ENCODE measurements around the gene HOXD10. TPM values are rescaled to one million over a fixed set of nuclear protein-coding genes. Genes with fewer than 3 reads are reported as not detected.

HOXD10 gene
- total and polyA plus RNA-seq, 2 of the 13 experiments (the other 11 are each of a cell fraction or from before 2014, with no cell fraction given) = not detected

DNA sequence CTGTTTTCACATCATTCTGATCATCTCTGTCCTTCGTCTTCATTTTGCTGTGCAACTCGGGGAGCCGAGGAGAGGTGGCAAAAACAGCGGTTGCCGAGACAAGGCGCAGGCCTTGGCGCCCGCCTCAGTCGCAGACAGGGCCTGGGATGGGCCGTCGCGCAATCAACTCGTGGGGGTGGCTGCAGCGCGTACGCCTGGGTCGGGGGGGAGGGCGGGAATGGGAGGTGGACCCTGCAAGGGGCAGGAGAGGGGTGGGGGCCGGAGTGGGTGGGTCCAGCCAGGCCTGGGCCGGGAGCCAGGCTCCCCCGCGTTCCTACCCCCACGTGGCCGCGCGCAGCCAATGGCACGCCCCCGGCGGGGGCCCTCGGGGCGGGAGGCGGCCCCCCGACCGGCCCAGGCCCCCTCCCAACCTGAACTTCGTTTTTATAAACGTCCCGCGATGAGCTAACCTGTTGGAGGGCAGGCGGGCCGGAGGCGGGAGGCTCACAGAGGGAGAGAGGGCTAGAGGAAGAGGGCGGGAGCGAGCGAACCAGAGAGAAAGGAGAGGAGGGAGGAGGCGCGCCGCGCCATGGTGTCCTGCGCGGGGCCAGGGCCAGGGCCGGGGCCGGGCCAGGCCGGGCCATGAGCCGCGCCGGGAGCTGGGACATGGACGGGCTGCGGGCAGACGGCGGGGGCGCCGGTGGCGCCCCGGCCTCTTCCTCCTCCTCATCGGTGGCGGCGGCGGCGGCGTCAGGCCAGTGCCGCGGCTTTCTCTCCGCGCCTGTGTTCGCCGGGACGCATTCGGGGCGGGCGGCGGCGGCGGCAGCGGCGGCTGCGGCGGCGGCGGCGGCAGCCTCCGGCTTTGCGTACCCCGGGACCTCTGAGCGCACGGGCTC is 24.1 kb upstream of the HOXD10 start, which contains the start of gene HOXD13:
Gene HOXD13 (plus strand): TSS at position 452 of the 875 bp plus-strand sequence. CDS start 170 bp downstream, at position 622.
- Histone ChIP-seq H3K9ac (ENCODE audit: insufficient read depth, low read depth, low read length) (no peak within 1 kb of the TSS), H4K20me1 (ENCODE audit: insufficient read depth, low read length) (no peaks in the 10 kb centered on the region), H3K9me3 (ENCODE audit: low read length) (no peaks in the 10 kb centered on the region), H3K79me2 (ENCODE audit: insufficient read depth, low read length) (no peaks in the 10 kb centered on the region), H3K4me2 (ENCODE audit: low read depth, low read length) (no peak within 1 kb of the TSS; the same call in 1 of the 2 replicates), H3K27ac (ENCODE audit: extremely low read length, insufficient read depth, low read length) (no peak within 1 kb of the TSS), H3K4me1 (ENCODE audit: insufficient read depth, low read length) (peaks cover 23% of the 10 kb centered on the region), H3K4me3 (replicated peaks in 1 of 3; ENCODE audit: insufficient read depth in 1 of 3, low read depth in 2 of 3, low read length in 3 of 3) (peak within 1 kb of the TSS in 1 of 3 experiments; percentile 34; a peak in 1 of 6 replicates), H3K27me3 (ENCODE audit: control insufficient read depth in 1 of 2, insufficient read depth in 2 of 2, low read length in 2 of 2) (peaks cover 22 to 93% of the 10 kb centered on the region in 2 experiments), H2AFZ (ENCODE audit: low read length) (no peak within 1 kb of the TSS), H3K36me3 (replicated peaks in 1 of 2; ENCODE audit: control insufficient read depth in 1 of 2, insufficient read depth in 2 of 2, low read length in 2 of 2) (no peaks in the 10 kb centered on the region)
- no peak for ATAC-seq
- ChIA-PET POLR2A (no interaction called here), CTCF (ENCODE audit: low intra/inter-chr PET ratio, low total read pairs) (no interaction called here)
- in situ Hi-C loops (cut with HindIII; ENCODE audit: extremely low pct_ligation_motif_present, low pct_unique_long_range_greater_than_20kb) = no loop called here
- TF ChIP-seq ARNTL (CRISPR knock-in tag; IDR thresholded peaks at IDR 0.05) (no peak), ZNF484 (CRISPR knock-in tag; IDR thresholded peaks at IDR 0.05; ENCODE audit: borderline replicate concordance, low read depth) (no peak), ZNF777 (CRISPR knock-in tag; IDR thresholded peaks at IDR 0.05) (0 out of 2 replicates have a peak, but pooled peaks have one; percentile 25), ZNF737 (CRISPR knock-in tag; IDR thresholded peaks at IDR 0.05; ENCODE audit: borderline replicate concordance) (no peak)
- TF ChIP-seq, protein P1, sequence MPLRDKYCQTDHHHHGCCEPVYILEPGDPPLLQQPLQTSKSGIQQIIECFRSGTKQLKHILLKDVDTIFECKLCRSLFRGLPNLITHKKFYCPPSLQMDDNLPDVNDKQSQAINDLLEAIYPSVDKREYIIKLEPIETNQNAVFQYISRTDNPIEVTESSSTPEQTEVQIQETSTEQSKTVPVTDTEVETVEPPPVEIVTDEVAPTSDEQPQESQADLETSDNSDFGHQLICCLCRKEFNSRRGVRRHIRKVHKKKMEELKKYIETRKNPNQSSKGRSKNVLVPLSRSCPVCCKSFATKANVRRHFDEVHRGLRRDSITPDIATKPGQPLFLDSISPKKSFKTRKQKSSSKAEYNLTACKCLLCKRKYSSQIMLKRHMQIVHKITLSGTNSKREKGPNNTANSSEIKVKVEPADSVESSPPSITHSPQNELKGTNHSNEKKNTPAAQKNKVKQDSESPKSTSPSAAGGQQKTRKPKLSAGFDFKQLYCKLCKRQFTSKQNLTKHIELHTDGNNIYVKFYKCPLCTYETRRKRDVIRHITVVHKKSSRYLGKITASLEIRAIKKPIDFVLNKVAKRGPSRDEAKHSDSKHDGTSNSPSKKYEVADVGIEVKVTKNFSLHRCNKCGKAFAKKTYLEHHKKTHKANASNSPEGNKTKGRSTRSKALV (CRISPR knock-in tag; IDR thresholded peaks at IDR 0.05) = 0 out of 2 replicates have a peak, but pooled peaks have one; percentile 5
- no peak for DNase-seq (ENCODE audit: low spot score)
- no peak for FAIRE-seq
- BruUV-seq (replicated peaks) = no TSS peak
- intact Hi-C loops (cut with micrococcal nuclease; ENCODE audit: unreplicated experiment) = no loop called here
- 57% methylated on average over 79 of the region's 95 CpGs for WGBS (ENCODE audit: low lambda C conversion rate)

Data from HepG2 (cell line).